ENCODE data around the gene EEFSEC. TPM values are rescaled to one million over a fixed set of nuclear protein-coding genes. Genes with fewer than 3 reads are reported as not detected.

Gene EEFSEC, protein sequence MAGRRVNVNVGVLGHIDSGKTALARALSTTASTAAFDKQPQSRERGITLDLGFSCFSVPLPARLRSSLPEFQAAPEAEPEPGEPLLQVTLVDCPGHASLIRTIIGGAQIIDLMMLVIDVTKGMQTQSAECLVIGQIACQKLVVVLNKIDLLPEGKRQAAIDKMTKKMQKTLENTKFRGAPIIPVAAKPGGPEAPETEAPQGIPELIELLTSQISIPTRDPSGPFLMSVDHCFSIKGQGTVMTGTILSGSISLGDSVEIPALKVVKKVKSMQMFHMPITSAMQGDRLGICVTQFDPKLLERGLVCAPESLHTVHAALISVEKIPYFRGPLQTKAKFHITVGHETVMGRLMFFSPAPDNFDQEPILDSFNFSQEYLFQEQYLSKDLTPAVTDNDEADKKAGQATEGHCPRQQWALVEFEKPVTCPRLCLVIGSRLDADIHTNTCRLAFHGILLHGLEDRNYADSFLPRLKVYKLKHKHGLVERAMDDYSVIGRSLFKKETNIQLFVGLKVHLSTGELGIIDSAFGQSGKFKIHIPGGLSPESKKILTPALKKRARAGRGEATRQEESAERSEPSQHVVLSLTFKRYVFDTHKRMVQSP
- polyA plus RNA-seq: 8.7 to 10.3 TPM (median 9.9 TPM) in 3 replicates
- polyA plus RNA-seq (2011; ENCODE audit: low read depth): 9.3 TPM
- 6.2 and 11.1 TPM in 2 replicates for polyA plus RNA-seq (2011; cell fraction: cytosol; rRNA removed)
- polyA plus RNA-seq (2011; cell fraction: nucleus; rRNA removed): 6.4 and 9.7 TPM in 2 replicates
- polyA plus RNA-seq (2012; ENCODE audit: low replicate concordance): 8.1 and 12.4 TPM in 2 replicates
- polyA minus RNA-seq: 11.4 to 20.3 TPM (median 11.8 TPM) in 3 replicates
- 15.7 TPM for polyA minus RNA-seq (2011; cell fraction: cytosol; rRNA and poly(A)+ RNA removed)
- 9.4 and 11.2 TPM in 2 replicates for polyA minus RNA-seq (2011; cell fraction: nucleus; rRNA and poly(A)+ RNA removed)

DNA sequence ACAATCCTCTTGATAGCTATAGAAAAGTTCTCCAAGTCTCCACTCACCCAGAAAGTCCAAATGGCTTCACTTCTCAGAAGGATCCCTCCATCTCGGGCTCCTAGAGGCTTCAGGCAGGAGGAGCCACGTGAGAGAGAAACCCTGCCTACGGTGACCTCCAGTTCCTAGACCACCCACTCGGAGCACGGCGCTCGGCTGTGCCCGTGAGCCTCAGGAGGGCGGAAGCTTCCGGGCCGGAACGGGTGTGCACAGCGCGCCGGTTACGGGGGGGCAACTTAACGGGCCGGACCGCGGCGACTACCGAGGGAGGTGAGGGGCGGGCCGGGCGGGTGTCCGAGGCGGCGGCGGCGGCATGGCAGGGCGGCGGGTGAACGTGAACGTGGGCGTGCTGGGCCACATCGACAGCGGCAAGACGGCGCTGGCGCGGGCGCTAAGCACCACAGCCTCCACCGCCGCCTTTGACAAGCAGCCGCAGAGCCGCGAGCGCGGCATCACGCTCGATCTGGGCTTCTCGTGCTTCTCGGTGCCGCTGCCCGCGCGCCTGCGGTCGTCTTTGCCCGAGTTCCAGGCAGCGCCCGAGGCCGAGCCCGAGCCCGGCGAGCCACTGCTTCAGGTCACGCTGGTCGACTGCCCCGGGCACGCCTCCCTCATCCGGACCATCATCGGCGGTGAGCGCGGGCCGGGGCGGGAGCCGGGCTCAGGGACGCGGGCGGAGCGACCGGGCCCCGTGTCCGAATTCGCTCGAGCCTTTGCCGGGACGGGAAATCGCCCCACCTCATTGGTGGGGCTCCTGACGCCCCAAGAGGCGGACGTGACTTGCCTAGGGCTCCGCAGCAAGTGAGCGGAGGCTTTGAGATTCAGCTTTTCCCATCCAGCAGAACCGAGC is at the start of gene EEFSEC:
Gene EEFSEC (plus strand): TSS at position 326 of the 886 bp plus-strand sequence. CDS start 27 bp downstream, at position 353.
- Histone ChIP-seq H3K9ac (ENCODE audit: control insufficient read depth, extremely low read depth, insufficient read depth, low read length) (peak within 1 kb of the TSS; percentile 89), H3K4me1 (ENCODE audit: control insufficient read depth, extremely low read depth, insufficient read depth, low read length) (peaks cover 5% of the 10 kb centered on the region), H3K9me3 (ENCODE audit: control insufficient read depth, low read depth, low read length) (no peaks in the 10 kb centered on the region), H3K36me3 (ENCODE audit: control insufficient read depth in 2 of 2, extremely low read depth in 1 of 2, insufficient read depth in 2 of 2, low read length in 2 of 2) (peaks cover 0 to 5% of the 10 kb centered on the region in 2 experiments), H3K79me2 (ENCODE audit: control insufficient read depth, insufficient read depth, low read length) (peaks cover 7% of the 10 kb centered on the region), H3K9me1 (ENCODE audit: control insufficient read depth, extremely low read depth, insufficient read depth, low read length) (no peaks in the 10 kb centered on the region), H2AFZ (ENCODE audit: control insufficient read depth, low read length) (peak within 1 kb of the TSS; percentile 99), H3K4me3 (ENCODE audit: control insufficient read depth in 2 of 3, extremely low read depth in 1 of 3, insufficient read depth in 2 of 3, low read depth in 1 of 3, low read length in 3 of 3) (peak within 1 kb of the TSS; percentile 70 to 98 (median 88)), H3K4me2 (ENCODE audit: control insufficient read depth, extremely low read depth, insufficient read depth, low read depth, low read length) (peak within 1 kb of the TSS; percentile 97), H3K27me3 (ENCODE audit: control insufficient read depth, extremely low read depth, insufficient read depth, low read length) (no peaks in the 10 kb centered on the region), H3K27ac (ENCODE audit: control insufficient read depth, insufficient read depth, low read length) (peak within 1 kb of the TSS; percentile 76), H4K20me1 (ENCODE audit: control insufficient read depth, extremely low read depth, insufficient read depth, low read length) (no peaks in the 10 kb centered on the region)
- TF ChIP-seq EZH2 (IDR thresholded peaks at IDR 0.05; ENCODE audit: low read length): no peak
- TF ChIP-seq, protein P1, sequence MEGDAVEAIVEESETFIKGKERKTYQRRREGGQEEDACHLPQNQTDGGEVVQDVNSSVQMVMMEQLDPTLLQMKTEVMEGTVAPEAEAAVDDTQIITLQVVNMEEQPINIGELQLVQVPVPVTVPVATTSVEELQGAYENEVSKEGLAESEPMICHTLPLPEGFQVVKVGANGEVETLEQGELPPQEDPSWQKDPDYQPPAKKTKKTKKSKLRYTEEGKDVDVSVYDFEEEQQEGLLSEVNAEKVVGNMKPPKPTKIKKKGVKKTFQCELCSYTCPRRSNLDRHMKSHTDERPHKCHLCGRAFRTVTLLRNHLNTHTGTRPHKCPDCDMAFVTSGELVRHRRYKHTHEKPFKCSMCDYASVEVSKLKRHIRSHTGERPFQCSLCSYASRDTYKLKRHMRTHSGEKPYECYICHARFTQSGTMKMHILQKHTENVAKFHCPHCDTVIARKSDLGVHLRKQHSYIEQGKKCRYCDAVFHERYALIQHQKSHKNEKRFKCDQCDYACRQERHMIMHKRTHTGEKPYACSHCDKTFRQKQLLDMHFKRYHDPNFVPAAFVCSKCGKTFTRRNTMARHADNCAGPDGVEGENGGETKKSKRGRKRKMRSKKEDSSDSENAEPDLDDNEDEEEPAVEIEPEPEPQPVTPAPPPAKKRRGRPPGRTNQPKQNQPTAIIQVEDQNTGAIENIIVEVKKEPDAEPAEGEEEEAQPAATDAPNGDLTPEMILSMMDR (optimal IDR thresholded peaks at IDR 0.05 in 1 of 3, IDR thresholded peaks at IDR 0.05 in 1 of 3, conservative IDR thresholded peaks at IDR 0.05 in 1 of 3; ENCODE audit: extremely low read depth in 1 of 3, insufficient read depth in 2 of 3, low read length in 3 of 3): no peak
- dilution Hi-C loops (cut with MboI; ENCODE audit: extremely low pct_ligation_motif_present, low sequenced_read_pairs): no loop called here
- no peak for FAIRE-seq
- peak; percentile 23 for DNase-seq (ENCODE audit: low read depth, low spot score)

DNA sequence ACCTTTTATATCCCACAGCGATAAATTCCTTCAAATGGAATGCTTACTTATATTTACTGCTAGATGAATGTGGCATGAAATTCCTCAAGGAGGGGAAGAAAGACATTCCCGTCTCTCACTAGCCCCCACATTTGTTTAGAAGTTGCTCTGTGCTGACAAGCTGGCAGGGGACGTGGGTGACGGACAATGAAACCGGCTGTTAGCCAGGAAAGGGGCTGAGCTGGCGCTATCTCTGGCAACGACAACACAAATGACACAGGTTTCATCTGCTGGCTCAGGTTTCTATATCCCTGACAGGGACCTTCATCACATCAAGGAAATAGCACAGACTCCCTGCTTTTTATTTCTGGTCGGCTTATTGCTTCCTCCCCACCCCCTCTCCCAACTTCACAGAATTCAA is 45.4 kb upstream of the EEFSEC start:
- H2AFZ ChIP-seq (ENCODE audit: control insufficient read depth, low read length): no peak overlapping the region
- peaks cover 29% of the 10 kb centered on the region for H3K79me2 ChIP-seq (ENCODE audit: control insufficient read depth, insufficient read depth, low read length)
- peaks cover 7% of the 10 kb centered on the region for H3K4me1 ChIP-seq (ENCODE audit: control insufficient read depth, extremely low read depth, insufficient read depth, low read length)
- no peak for TF ChIP-seq EZH2 (IDR thresholded peaks at IDR 0.05; ENCODE audit: low read length)
- TF ChIP-seq, protein P1 (optimal IDR thresholded peaks at IDR 0.05 in 1 of 3, IDR thresholded peaks at IDR 0.05 in 1 of 3, conservative IDR thresholded peaks at IDR 0.05 in 1 of 3; ENCODE audit: extremely low read depth in 1 of 3, insufficient read depth in 2 of 3, low read length in 3 of 3): no peak
- H3K9ac ChIP-seq (ENCODE audit: control insufficient read depth, extremely low read depth, insufficient read depth, low read length): no peak overlapping the region
- H3K4me3 ChIP-seq (ENCODE audit: control insufficient read depth in 2 of 3, extremely low read depth in 1 of 3, insufficient read depth in 2 of 3, low read depth in 1 of 3, low read length in 3 of 3): no peak overlapping the region
- no peaks in the 10 kb centered on the region for H3K9me1 ChIP-seq (ENCODE audit: control insufficient read depth, extremely low read depth, insufficient read depth, low read length)
- no peaks in the 10 kb centered on the region for H3K27me3 ChIP-seq (ENCODE audit: control insufficient read depth, extremely low read depth, insufficient read depth, low read length)
- H3K4me2 ChIP-seq (ENCODE audit: control insufficient read depth, extremely low read depth, insufficient read depth, low read depth, low read length): no peak overlapping the region
- no peak overlapping the region for H3K27ac ChIP-seq (ENCODE audit: control insufficient read depth, insufficient read depth, low read length)
- no peaks in the 10 kb centered on the region for H3K9me3 ChIP-seq (ENCODE audit: control insufficient read depth, low read depth, low read length)
- DNase-seq (ENCODE audit: low read depth, low spot score): no peak
- dilution Hi-C loops (cut with MboI; ENCODE audit: extremely low pct_ligation_motif_present, low sequenced_read_pairs): no loop called here
- no peak for FAIRE-seq
- peaks cover 14 to 34% of the 10 kb centered on the region in 2 experiments for H3K36me3 ChIP-seq (ENCODE audit: control insufficient read depth in 2 of 2, extremely low read depth in 1 of 2, insufficient read depth in 2 of 2, low read length in 2 of 2)
- H4K20me1 ChIP-seq (ENCODE audit: control insufficient read depth, extremely low read depth, insufficient read depth, low read length): peaks cover 3% of the 10 kb centered on the region
